Muscle layer of duodenum (tissue), 2 donors: ENCODE results near the gene CT47A1.
"Not testable (repeated sequence)": the region's sequence is repeated elsewhere in the genome, so short reads cannot be mapped to it uniquely, and the experiment has no call there.

Experiments used
- H3K27ac ChIP-seq: one replicate; pipeline ENCODE4 v1.7.0; 2013; ENCODE audit warnings: mild to moderate bottlenecking, low read length
- H3K27me3 ChIP-seq: one replicate; pipeline ENCODE4 v1.7.0; 2013; ENCODE audit warnings: low read depth, mild to moderate bottlenecking, control low read depth, low read length
- H3K36me3 ChIP-seq, 2 donors: one replicate each; pipeline ENCODE4 v1.7.0; 2013; ENCODE audit warnings: low read length in 2 of 2, control low read depth in 1 of 2, mild to moderate bottlenecking in 1 of 2; ENCODE audit not compliant: insufficient read depth in 2 of 2, control insufficient read depth in 1 of 2
- H3K4me1 ChIP-seq, 2 donors: one replicate each; pipeline ENCODE4 v1.7.0; 2013; ENCODE audit warnings: low read length in 2 of 2, mild to moderate bottlenecking in 2 of 2, control low read depth in 1 of 2, moderate library complexity in 1 of 2; ENCODE audit not compliant: insufficient read depth in 2 of 2, control insufficient read depth in 1 of 2
- H3K4me3 ChIP-seq, 2 donors: one replicate each; pipeline ENCODE4 v1.7.0; 2013; ENCODE audit warnings: low read length in 2 of 2, low read depth in 1 of 2, mild to moderate bottlenecking in 1 of 2
- H3K9me3 ChIP-seq, 2 donors: one replicate each; pipeline ENCODE4 v1.7.0; 2013; ENCODE audit warnings: low read length in 2 of 2, control low read depth in 1 of 2, mild to moderate bottlenecking in 1 of 2; ENCODE audit not compliant: control insufficient read depth in 1 of 2
- donor health status: healthy.

The CT47A1 gene

GRCh38 chrX:120985660-120986059 is at the start of gene CT47A1:
TSS of gene CT47A1 (minus strand) at chrX:120985760. CDS start at chrX:120985529, 231 bp downstream.
- H3K36me3 ChIP-seq, H3K27me3 ChIP-seq, H3K4me1 ChIP-seq, H3K27ac ChIP-seq, H3K4me3 ChIP-seq, H3K9me3 ChIP-seq: not testable (repeated sequence)

- H3K36me3 ChIP-seq = no peaks in the 10 kb centered on the region
- no peak overlapping the region for H3K27ac ChIP-seq
- H3K9me3 ChIP-seq = no peaks in the 10 kb centered on the region
- no peaks in the 10 kb centered on the region for H3K27me3 ChIP-seq
- no peaks in the 10 kb centered on the region for H3K4me1 ChIP-seq
- H3K4me3 ChIP-seq = no peak overlapping the region
These were observed 47.0 kb upstream of the CT47A1 start for GRCh38 chrX:121032531-121032930.

GRCh38 chrX:121030083-121030482 is 44.5 kb upstream of the CT47A1 start:
- Histone ChIP-seq H3K27ac (no peak overlapping the region), H3K27me3 (no peaks in the 10 kb centered on the region), H3K4me1 (no peaks in the 10 kb centered on the region), H3K4me3 (no peak overlapping the region), H3K9me3 (no peaks in the 10 kb centered on the region), H3K36me3 (no peaks in the 10 kb centered on the region)

GRCh38 chrX:121028419-121028818 is 42.9 kb upstream of the CT47A1 start:
- no peak overlapping the region for H3K27ac ChIP-seq
- no peak overlapping the region for H3K4me3 ChIP-seq
- no peaks in the 10 kb centered on the region for H3K9me3 ChIP-seq
- no peaks in the 10 kb centered on the region for H3K36me3 ChIP-seq
- no peaks in the 10 kb centered on the region for H3K4me1 ChIP-seq
- no peaks in the 10 kb centered on the region for H3K27me3 ChIP-seq

GRCh38 chrX:121014826-121015225 is 29.3 kb upstream of the CT47A1 start:
- Histone ChIP-seq H3K27me3 (no peaks in the 10 kb centered on the region), H3K9me3 (no peaks in the 10 kb centered on the region), H3K36me3 (no peaks in the 10 kb centered on the region), H3K27ac (no peak overlapping the region), H3K4me1 (no peaks in the 10 kb centered on the region), H3K4me3 (no peak overlapping the region)

DNA sequence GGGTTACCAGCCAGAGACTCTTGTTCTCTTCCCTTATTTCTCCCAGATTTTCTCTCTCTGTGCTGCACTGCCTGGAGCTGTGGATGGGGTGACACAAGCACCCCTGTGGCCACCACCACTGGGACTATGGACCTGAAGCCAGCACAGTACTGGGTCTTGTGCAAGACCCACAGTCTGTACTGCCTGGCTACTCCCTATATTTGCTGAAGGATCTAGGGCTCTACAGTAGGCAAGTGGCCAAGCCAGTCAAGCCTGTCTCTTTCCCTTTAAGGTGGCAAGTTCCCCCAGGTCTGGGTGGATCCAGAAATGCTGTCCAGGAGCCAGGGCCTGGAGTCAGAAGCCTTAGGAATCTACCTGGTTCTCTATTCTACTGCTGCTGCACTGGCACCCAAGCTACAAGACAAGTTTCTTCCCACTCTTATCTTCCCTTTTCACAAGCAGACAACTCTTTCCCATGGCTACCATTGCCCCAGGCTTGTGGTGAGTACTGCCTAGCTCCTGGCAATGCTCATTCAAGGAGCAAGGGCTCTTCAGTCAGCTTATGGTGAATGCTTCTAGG is 28.4 kb upstream of the CT47A1 start:
- H3K27me3 ChIP-seq = no peaks in the 10 kb centered on the region
- peaks cover 0 to 3% of the 10 kb centered on the region in 2 donors for H3K4me1 ChIP-seq
- no peaks in the 10 kb centered on the region for H3K9me3 ChIP-seq
- no peak overlapping the region for H3K4me3 ChIP-seq
- no peaks in the 10 kb centered on the region for H3K36me3 ChIP-seq
- no peak overlapping the region for H3K27ac ChIP-seq

GRCh38 chrX:121011254-121011653 is 25.7 kb upstream of the CT47A1 start:
- H3K36me3 ChIP-seq = no peaks in the 10 kb centered on the region
- no peaks in the 10 kb centered on the region for H3K27me3 ChIP-seq
- H3K27ac ChIP-seq = no peak overlapping the region
- H3K4me1 ChIP-seq = peaks cover 0 to 3% of the 10 kb centered on the region in 2 donors
- H3K9me3 ChIP-seq = no peaks in the 10 kb centered on the region
- H3K4me3 ChIP-seq = no peak overlapping the region

DNA sequence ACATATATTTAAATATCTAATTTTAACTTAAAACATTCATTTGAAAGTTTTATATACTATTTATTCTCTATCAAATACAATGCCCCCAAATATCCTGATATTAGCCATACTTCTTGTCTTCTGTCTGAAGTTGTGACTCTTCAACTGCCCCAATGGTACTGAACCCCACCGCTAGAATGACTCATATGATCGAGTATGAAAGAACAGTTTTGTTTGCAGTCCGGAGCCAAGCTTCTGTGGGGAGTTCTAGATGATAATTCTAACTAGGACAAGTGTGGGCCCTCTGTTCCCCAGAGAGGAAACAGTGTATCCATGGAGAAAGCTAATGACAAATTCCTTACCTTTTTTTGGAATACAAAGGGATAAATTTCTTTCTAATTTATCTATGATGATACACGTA is 24.7 kb upstream of the CT47A1 start:
- Histone ChIP-seq H3K36me3 (no peaks in the 10 kb centered on the region), H3K4me1 (peaks cover 0 to 3% of the 10 kb centered on the region in 2 donors), H3K4me3 (no peak overlapping the region), H3K27ac (no peak overlapping the region), H3K27me3 (no peaks in the 10 kb centered on the region), H3K9me3 (no peaks in the 10 kb centered on the region)

DNA sequence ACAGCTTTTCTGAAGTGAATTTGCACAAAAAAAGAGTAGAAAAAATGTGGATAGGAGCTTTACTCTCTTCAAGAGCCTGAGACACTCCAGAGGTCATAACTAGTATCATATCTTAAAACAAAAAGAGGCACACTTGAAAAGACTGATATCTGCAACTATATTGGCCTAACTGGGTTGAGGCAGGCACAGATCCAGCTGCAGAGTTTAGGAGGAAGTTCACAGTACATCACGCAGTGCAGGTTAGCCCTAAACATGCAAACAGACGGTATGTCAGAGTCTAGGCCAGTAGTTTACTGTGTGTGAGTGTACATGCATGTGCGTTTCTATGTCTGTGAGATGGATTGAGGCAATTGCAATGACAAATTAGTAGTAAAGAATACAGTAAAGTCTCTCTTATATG is 24.2 kb upstream of the CT47A1 start:
- Histone ChIP-seq H3K4me1 (peaks cover 0 to 3% of the 10 kb centered on the region in 2 donors), H3K4me3 (no peak overlapping the region), H3K9me3 (no peaks in the 10 kb centered on the region), H3K27ac (no peak overlapping the region), H3K36me3 (no peaks in the 10 kb centered on the region), H3K27me3 (no peaks in the 10 kb centered on the region)

GRCh38 chrX:121008920-121009319 is 23.4 kb upstream of the CT47A1 start:
- no peaks in the 10 kb centered on the region for H3K27me3 ChIP-seq
- H3K9me3 ChIP-seq = no peaks in the 10 kb centered on the region
- no peaks in the 10 kb centered on the region for H3K36me3 ChIP-seq
- peaks cover 0 to 3% of the 10 kb centered on the region in 2 donors for H3K4me1 ChIP-seq
- no peak overlapping the region for H3K27ac ChIP-seq
- H3K4me3 ChIP-seq = no peak overlapping the region

- Histone ChIP-seq H3K9me3 (no peaks in the 10 kb centered on the region), H3K4me3 (no peak overlapping the region), H3K27ac (no peak overlapping the region), H3K4me1 (no peaks in the 10 kb centered on the region), H3K36me3 (no peaks in the 10 kb centered on the region), H3K27me3 (no peaks in the 10 kb centered on the region)
These were observed 15.0 kb upstream of the CT47A1 start for GRCh38 chrX:121000589-121000988.

DNA sequence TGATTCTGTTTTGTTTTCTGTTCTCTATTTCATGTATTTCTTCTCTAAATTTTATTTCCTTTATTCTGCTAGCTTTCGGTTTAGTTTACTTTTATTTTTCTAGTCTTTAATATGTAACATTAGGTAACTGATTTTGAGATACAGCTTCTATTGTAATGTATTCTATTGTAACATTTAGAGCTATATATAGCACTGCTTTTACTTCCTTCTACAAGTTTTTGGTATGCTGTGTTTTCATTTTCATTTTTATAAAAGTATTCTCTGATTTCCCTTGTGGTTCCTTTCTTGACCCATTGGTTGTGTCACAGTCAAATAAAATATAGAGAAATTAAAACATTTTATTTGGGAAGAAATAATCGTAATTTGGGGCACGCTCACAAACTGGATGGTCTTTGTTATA is 13.9 kb upstream of the CT47A1 start:
- no peaks in the 10 kb centered on the region for H3K36me3 ChIP-seq
- no peaks in the 10 kb centered on the region for H3K27me3 ChIP-seq
- no peak overlapping the region for H3K27ac ChIP-seq
- no peaks in the 10 kb centered on the region for H3K4me1 ChIP-seq
- no peak overlapping the region for H3K4me3 ChIP-seq
- no peaks in the 10 kb centered on the region for H3K9me3 ChIP-seq
